GM19025 (cell line): ENCODE measurements around the gene CRIP3.
"Not testable (repeated sequence)": the region's sequence is repeated elsewhere in the genome, so short reads cannot be mapped to it uniquely, and the experiment has no call there.

Experiments
- ATAC-seq: cut with Tn5 transposase; IDR thresholded peaks from one replicate; pipeline ENCODE4 v1.9.1; 2021; ENCODE audit warnings: mild to moderate bottlenecking, low read depth, moderate library complexity; ENCODE audit not compliant: unreplicated experiment

The CRIP3 gene

GRCh38 chr6:43307451-43308100, 1.1 kb downstream of the CRIP3 start:
- no peak for ATAC-seq

- no peak for ATAC-seq
These were observed 2.5 kb downstream of the CRIP3 start for GRCh38 chr6:43306086-43306485.

DNA sequence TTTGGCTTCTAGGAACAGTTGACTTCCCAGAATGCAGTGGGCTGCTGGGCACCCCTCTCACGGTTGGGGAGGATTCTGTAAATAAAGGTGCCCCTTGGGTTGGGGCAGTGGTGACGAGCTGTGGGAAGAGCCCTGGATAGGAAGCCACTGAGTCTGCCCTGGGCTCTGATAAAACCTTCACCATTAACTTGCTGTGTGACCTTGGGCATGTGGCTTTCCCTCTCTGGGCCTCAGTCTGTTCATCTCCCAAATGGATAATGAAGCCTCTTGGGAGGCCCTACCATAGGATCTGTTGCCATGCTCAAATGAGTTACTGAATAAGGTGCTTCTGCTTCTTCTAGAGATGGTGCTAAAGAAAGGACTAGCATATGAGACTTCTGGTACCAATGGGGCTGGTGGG, 3.7 kb downstream of the CRIP3 start:
- no peak for ATAC-seq

GRCh38 chr6:43304361-43304760, 4.3 kb downstream of the CRIP3 start:
- no peak for ATAC-seq

DNA sequence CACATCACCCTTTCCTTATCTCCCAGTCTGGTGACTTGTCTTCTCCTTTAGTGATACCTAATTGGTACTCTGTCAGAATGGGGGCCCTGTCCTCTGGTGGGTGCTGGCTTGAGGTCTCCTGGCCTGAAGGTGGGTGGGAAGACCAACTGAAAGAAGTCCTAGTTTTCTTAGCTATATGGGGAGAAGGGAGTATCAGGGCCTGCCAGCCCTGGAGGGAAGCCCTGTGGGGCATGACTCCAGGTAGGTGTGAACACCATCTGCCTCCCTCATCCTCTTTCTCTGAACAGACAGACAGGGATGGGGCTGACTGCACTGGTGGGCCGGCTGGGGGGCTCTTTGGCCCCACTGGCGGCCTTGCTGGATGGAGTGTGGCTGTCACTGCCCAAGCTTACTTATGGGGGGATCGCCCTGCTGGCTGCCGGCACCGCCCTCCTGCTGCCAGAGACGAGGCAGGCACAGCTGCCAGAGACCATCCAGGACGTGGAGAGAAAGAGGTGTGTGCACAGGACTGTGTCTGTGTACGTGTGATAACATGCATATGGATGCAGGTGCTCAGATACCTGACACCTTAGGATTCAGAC, 4.8 kb downstream of the CRIP3 start:
- no peak for ATAC-seq

- not testable (repeated sequence) for ATAC-seq
These were observed 5.6 kb downstream of the CRIP3 start for GRCh38 chr6:43303006-43303405.

DNA sequence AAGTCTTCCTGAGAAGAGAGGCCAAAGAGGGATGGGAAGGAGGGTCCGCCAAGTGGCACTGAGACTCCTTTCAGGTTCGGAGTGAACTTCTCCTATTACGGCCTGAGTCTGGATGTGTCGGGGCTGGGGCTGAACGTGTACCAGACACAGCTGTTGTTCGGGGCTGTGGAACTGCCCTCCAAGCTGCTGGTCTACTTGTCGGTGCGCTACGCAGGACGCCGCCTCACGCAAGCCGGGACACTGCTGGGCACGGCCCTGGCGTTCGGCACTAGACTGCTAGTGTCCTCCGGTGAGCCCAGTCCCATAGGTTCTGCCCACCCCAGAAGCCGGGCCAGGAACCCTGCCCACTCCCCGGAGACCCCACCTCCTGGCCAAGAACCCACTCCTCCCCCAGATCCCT, 6.5 kb downstream of the CRIP3 start:
- no peak for ATAC-seq

GRCh38 chr6:43301081-43301870, 7.3 kb downstream of the CRIP3 start:
- no peak for ATAC-seq

DNA sequence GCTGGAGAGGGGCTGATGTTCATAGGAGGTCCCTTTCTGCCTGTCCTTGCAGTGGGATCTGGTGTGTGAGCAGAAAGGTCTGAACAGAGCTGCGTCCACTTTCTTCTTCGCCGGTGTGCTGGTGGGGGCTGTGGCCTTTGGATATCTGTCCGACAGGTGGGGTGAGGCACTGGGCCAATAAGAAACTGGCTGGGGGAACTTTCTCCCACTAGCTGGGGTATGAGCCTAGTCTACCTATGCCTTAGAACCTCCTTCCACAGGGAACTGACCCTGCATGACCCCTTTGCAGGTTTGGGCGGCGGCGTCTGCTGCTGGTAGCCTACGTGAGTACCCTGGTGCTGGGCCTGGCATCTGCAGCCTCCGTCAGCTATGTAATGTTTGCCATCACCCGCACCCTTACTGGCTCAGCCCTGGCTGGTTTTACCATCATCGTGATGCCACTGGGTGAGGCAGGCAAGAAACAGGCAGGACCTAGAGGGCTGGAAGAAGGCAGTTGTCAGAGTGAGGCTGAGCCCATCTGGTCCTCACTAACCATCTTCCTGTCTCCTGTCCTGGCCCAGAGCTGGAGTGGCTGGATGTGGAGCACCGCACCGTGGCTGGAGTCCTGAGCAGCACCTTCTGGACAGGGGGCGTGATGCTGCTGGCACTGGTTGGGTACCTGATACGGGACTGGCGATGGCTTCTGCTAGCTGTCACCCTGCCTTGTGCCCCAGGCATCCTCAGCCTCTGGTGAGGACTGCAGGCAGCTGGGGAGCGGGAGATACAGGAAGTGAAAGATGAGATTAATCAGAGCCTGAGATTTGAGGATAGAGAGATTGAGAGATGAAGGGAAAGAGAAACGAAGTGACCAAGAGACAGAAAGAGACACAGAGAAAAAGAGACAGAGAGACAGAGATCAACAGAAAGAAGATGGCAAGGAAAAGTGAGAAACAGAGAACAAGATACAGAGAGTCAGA, 9.0 kb downstream of the CRIP3 start:
- no peak for ATAC-seq

- ATAC-seq: no peak
These were observed 9.9 kb downstream of the CRIP3 start for GRCh38 chr6:43298565-43299337.

GRCh38 chr6:43297644-43298564, 10.7 kb downstream of the CRIP3 start, which contains the start of gene SLC22A7:
TSS of gene SLC22A7 (plus strand) at chr6:43298260. CDS start at chr6:43298359, 99 bp downstream.
- no peak for ATAC-seq

DNA sequence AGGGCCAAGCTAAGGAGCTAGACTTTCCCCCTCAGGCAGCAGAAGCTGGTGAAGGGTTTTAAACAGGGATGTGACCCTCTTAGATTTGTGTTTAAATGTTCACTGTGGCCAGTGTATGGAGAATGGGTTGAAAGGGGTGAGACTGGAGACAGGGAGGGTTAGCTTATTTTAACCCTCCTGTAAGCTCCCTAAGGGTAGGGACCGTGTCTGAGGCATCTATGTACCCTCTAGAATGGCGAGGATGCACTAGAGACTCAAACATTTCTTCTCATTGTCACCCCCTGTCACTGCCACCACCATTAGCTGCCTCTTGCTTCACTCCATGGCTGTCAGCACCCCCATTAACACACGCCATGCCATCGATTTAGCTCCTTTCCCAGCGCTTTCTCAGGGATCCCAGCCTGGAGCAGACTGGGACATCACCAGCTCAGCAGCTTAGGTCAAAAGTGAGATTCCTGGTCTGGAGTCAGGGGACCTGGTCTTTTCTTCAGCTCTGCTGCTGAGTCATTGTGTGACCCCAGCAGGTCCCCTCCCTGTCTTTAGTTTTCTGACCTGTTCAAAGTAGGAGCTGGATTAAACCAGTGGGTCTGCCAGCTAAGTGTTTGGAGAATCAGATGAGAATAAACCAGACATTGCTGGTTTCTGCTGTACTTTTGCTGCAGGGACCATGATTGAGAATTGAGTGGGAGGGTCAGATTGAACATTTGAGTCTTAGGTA, 11.7 kb downstream of the CRIP3 start:
- ATAC-seq: no peak

- ATAC-seq: no peak
These were observed 13.2 kb downstream of the CRIP3 start for GRCh38 chr6:43295456-43295855.

GRCh38 chr6:43294536-43294935, 14.1 kb downstream of the CRIP3 start:
- no peak for ATAC-seq

- ATAC-seq: no peak
These were observed 14.9 kb downstream of the CRIP3 start for GRCh38 chr6:43293698-43294097.

- ATAC-seq: no peak
These were observed 15.8 kb downstream of the CRIP3 start for GRCh38 chr6:43292763-43293318.

DNA sequence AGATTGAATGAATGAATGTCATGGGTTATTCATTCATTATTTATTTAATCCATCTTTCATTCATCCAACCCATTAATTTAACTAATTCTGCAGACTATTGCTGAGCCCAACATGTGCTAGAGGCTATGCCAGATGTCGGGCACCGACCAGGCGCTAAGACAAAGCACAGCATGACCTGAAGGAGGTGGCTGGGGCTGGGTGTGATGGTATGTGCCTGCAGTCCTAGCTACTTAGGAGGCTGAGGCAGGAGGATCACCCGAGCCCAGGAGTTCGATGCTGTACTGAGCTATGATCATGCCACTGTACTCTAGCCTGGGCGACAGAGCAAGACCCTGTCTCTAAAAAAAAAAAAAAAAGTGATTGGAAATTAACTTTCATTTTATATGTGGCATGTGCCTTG, 16.3 kb downstream of the CRIP3 start:
- ATAC-seq: no peak

DNA sequence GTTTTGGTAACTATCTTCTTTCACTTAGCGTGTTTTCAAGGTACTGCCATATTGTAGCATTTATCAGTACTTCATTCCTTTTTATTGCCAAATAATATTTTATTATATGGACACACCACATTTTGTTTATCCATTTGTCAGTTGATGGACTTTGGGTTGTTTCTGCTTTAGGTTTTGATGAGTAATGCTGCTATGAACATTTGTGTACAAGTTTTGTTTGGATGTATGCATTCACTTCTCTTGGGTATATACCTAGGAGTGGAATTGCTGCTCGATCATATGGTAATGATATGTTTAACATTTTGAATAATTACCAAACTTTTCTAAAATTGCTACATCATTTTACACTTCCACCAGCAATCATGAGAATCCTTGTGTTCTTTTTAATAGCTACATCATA, 16.9 kb downstream of the CRIP3 start:
- no peak for ATAC-seq
